HG03196 (cell line): ENCODE results near the gene CREB3L4.

Experiments
- ATAC-seq: cut with Tn5 transposase; IDR thresholded peaks from one replicate; pipeline ENCODE4 v1.9.1; 2021; ENCODE audit not compliant: unreplicated experiment

Gene CREB3L4

GRCh38 chr1:153936011-153936802 lies 31.5 kb upstream of the CREB3L4 start:
- no peak for ATAC-seq

GRCh38 chr1:153937331-153937730 lies 30.4 kb upstream of the CREB3L4 start:
- no peak for ATAC-seq

- ATAC-seq = no peak
Measured at GRCh38 chr1:153938996-153939395, 28.7 kb upstream of the CREB3L4 start.

GRCh38 chr1:153939476-153939875 lies 28.2 kb upstream of the CREB3L4 start:
- ATAC-seq = no peak

- ATAC-seq = no peak
Measured at GRCh38 chr1:153940756-153941155, 26.9 kb upstream of the CREB3L4 start.

GRCh38 chr1:153941826-153942725 lies 25.6 kb upstream of the CREB3L4 start:
- ATAC-seq = no peak

GRCh38 chr1:153942766-153943549 lies 24.7 kb upstream of the CREB3L4 start:
- ATAC-seq = no peak

GRCh38 chr1:153944005-153944826 lies 23.5 kb upstream of the CREB3L4 start:
- no peak for ATAC-seq

- ATAC-seq = no peak
Measured at GRCh38 chr1:153944827-153945117, 22.9 kb upstream of the CREB3L4 start.

- ATAC-seq = peak; percentile 21
Measured at GRCh38 chr1:153945131-153945794, 22.4 kb upstream of the CREB3L4 start.

- ATAC-seq = peak; percentile 60
Measured at GRCh38 chr1:153945795-153946621, 21.7 kb upstream of the CREB3L4 start.

- peak; percentile 58 for ATAC-seq
Measured at GRCh38 chr1:153946622-153947241, 21.0 kb upstream of the CREB3L4 start, which contains the start of gene DENND4B. Gene DENND4B (minus strand): TSS chr1:153946718. CDS start chr1:153944374, 2,344 bp downstream.

GRCh38 chr1:153951183-153951582 lies 16.5 kb upstream of the CREB3L4 start:
- ATAC-seq = no peak

GRCh38 chr1:153951801-153952200 lies 15.9 kb upstream of the CREB3L4 start:
- no peak for ATAC-seq

- ATAC-seq = no peak
Measured at GRCh38 chr1:153953859-153954365, 13.8 kb upstream of the CREB3L4 start.

GRCh38 chr1:153954826-153955225 lies 12.9 kb upstream of the CREB3L4 start:
- ATAC-seq = no peak

- no peak for ATAC-seq
Measured at GRCh38 chr1:153956997-153957715, 10.5 kb upstream of the CREB3L4 start.

GRCh38 chr1:153957744-153958110 lies 10.0 kb upstream of the CREB3L4 start:
- ATAC-seq = no peak
